Right hindlimb (tissue), 1 donor: ENCODE measurements around the gene SNX32.

ENCODE experiments used
- DNase-seq: peaks from one replicate; pipeline ENCODE4 v3.0.0-alpha.2; 2018

SNX32 gene

GRCh38 chr11:65797711-65798110 is 36.1 kb upstream of the SNX32 start:
- DNase-seq: no peak

GRCh38 chr11:65798882-65799281 is 34.9 kb upstream of the SNX32 start:
- no peak for DNase-seq

GRCh38 chr11:65801153-65801987 is 32.4 kb upstream of the SNX32 start:
- no peak for DNase-seq

GRCh38 chr11:65802841-65803240 is 30.9 kb upstream of the SNX32 start:
- no peak for DNase-seq

GRCh38 chr11:65803797-65804492 is 29.8 kb upstream of the SNX32 start:
- no peak for DNase-seq

- no peak for DNase-seq
Measured at GRCh38 chr11:65806979-65807378, 26.8 kb upstream of the SNX32 start.

- DNase-seq: no peak
Measured at GRCh38 chr11:65808744-65809341, 24.9 kb upstream of the SNX32 start.

- DNase-seq: no peak
Measured at GRCh38 chr11:65809496-65809895, 24.3 kb upstream of the SNX32 start.

- DNase-seq: no peak
Measured at GRCh38 chr11:65810046-65810868, 23.5 kb upstream of the SNX32 start.

GRCh38 chr11:65811764-65812475 is 21.8 kb upstream of the SNX32 start:
- no peak for DNase-seq

- no peak for DNase-seq
Measured at GRCh38 chr11:65814131-65814985, 19.4 kb upstream of the SNX32 start.

GRCh38 chr11:65814986-65815565 is 18.7 kb upstream of the SNX32 start:
- no peak for DNase-seq

GRCh38 chr11:65816696-65817095 is 17.1 kb upstream of the SNX32 start:
- DNase-seq: no peak

GRCh38 chr11:65817312-65817834 is 16.4 kb upstream of the SNX32 start:
- DNase-seq: no peak

- DNase-seq: peak; percentile 93
Measured at GRCh38 chr11:65817835-65818680, 15.7 kb upstream of the SNX32 start.

- no peak for DNase-seq
Measured at GRCh38 chr11:65821107-65821506, 12.7 kb upstream of the SNX32 start.

- DNase-seq: no peak
Measured at GRCh38 chr11:65822776-65823528, 10.8 kb upstream of the SNX32 start.

GRCh38 chr11:65826984-65827735 is 6.6 kb upstream of the SNX32 start:
- DNase-seq: no peak
